Body of pancreas (tissue), 4 donors: ENCODE results near the gene CCDC28A.
"Not testable (repeated sequence)": the region's sequence is repeated elsewhere in the genome, so short reads cannot be mapped to it uniquely, and the experiment has no call there.

Experiments used
- CTCF ChIP-seq, 7 experiments: fragments of 450-650 bp in 4 of 7; fragments of 200-600 bp in 3 of 7; sonication (generic) in 3 of 7; IDR thresholded peaks; one replicate each; pipeline ENCODE4 v1.5.1; 2016 to 2019; ENCODE audit warnings: antibody characterized with exemption in 7 of 7
- POLR2A ChIP-seq, 3 donors: fragments of 450-650 bp; IDR thresholded peaks; one replicate each; pipeline ENCODE4 v1.6.1; 2016; ENCODE audit warnings: antibody characterized with exemption in 3 of 3, mild to moderate bottlenecking in 2 of 3

DNA sequence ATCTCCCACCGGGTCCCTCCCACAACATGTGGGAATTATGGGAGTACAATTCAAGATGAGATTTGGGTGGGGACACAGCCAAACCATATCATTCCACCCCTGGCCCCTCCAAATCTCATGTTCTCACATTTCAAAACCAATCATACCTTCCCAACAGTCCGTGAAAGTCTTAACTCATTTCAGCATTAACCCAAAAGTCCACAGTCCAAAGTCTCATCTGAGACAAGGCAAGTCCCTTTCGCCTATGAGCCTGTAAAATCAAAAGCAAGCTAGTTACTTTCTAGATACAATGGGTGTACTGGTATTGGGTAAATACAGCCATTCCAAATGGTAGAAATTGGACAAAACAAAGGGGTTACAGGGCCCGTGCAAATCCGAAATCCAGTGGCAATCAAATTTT lies 43.5 kb upstream of the CCDC28A start:
- not testable (repeated sequence) for TF ChIP-seq CTCF, POLR2A (IDR thresholded peaks at IDR 0.05)
